Heart right ventricle (tissue), 16 donors: ENCODE data around the gene ORM2. TPM values are rescaled to one million over a fixed set of nuclear protein-coding genes. Genes with fewer than 3 reads are reported as not detected.

Experiments
- ATAC-seq, 8 donors: fragments of 200-7000 bp; cut with Tn5 transposase; one replicate each; pipeline ENCODE4 v1.9.1; 2020; ENCODE audit warnings: mild to moderate bottlenecking in 8 of 8, moderate library complexity in 8 of 8, moderate number of reproducible peaks in 1 of 8
- DNase-seq, 2 donors: peaks; one replicate each; pipeline ENCODE4 v3.0.0-alpha.2; 2020
- H3K27ac ChIP-seq, 10 donors: fragments of 200-600 bp; sonication (generic) in 2 of 10; one replicate each; pipeline versions ENCODE4 v1.5.0 to v1.8.0; 2020 to 2022; ENCODE audit warnings: mild to moderate bottlenecking in 3 of 10
- H3K27me3 ChIP-seq, 7 donors: fragments of 200-600 bp; one replicate each; pipeline ENCODE4 v1.8.0; 2021 to 2022; ENCODE audit warnings: mild to moderate bottlenecking in 2 of 7
- H3K36me3 ChIP-seq, 9 donors: fragments of 200-600 bp; sonication (generic) in 1 of 9; one replicate each; pipeline versions ENCODE4 v1.5.0 to v1.8.0; 2020 to 2022; ENCODE audit warnings: mild to moderate bottlenecking in 2 of 9
- H3K4me1 ChIP-seq, 9 donors: fragments of 200-600 bp; sonication (generic) in 1 of 9; one replicate each; pipeline versions ENCODE4 v1.5.0 to v1.8.0; 2020 to 2022; ENCODE audit warnings: mild to moderate bottlenecking in 4 of 9
- H3K4me3 ChIP-seq, 10 donors: fragments of 200-600 bp; sonication (generic) in 2 of 10; one replicate each; pipeline versions ENCODE4 v1.5.0 to v1.8.0; 2020 to 2022; ENCODE audit warnings: mild to moderate bottlenecking in 7 of 10, moderate library complexity in 2 of 10
- H3K9me3 ChIP-seq, 11 donors: fragments of 200-600 bp in 10 of 11; sonication (generic) in 2 of 11; one replicate each; pipeline versions ENCODE4 v1.5.0 to v1.8.0; 2013 to 2022; ENCODE audit warnings: mild to moderate bottlenecking in 2 of 11, control low read depth in 1 of 11, moderate library complexity in 1 of 11
- WGBS, 2 donors: extraction: QIAGEN DNeasy Blood & Tissue Kit; methylation state at CpG; one replicate each; pipeline ENCODE4 v1.1.7; 2013; ENCODE audit warnings: inconsistent platforms in 1 of 2; 5-methylcytosine and 5-hydroxymethylcytosine counted together
- intact Hi-C, 10 donors: fragments of 100-400 bp; cut with DNase I; formaldehyde crosslinking; loops; one replicate each; pipeline versions ENCODE4 v1.11.1 to v1.14.2; 2022
- polyA plus RNA-seq, 2 donors: library from polyadenylated mRNA; stranded (reverse); fragments of 200-250 nt; gene quantifications; one replicate each; pipeline ENCODE4 v1.2.3, GENCODE V29; 2013
- total RNA-seq, 10 donors: library from RNA; stranded (reverse); fragmentation: NEBNext Ultra II Directional in 3 of 10; extraction: Animal tissue kit (Norgen Biotek cat#: 25700) in 3 of 10; gene quantifications; one replicate each; pipeline versions ENCODE4 v1.2.1 to v1.2.4, GENCODE V29; 2021 to 2023
- TF ChIP-seq, protein P1 (sequence below), 9 donors: fragments of 200-600 bp; sonication (generic) in 2 of 9; IDR thresholded peaks; one replicate each; pipeline versions ENCODE4 v1.5.0 to v1.8.0; 2021 to 2022; ENCODE audit warnings: antibody characterized with exemption in 9 of 9, mild to moderate bottlenecking in 5 of 9, moderate library complexity in 1 of 9
- donor health status: Arrhythmogenic right ventricular cardiomyopathy.
- donor health status: ischemic (EF 13 %, LVEDD 7.1; RV severe dilation, severe dysfunction).
- donor health status: healthy with polysubstance abuse.
- donor health status: DM: no; HTN: yes; CAD: no.
- donor health status: DM: no; HTN: no; CAD: no.
- donor health status: ischemic (EF 25% LVEDD 6.9; RV normal size, moderate dysfunction).
- donor health status: ischemic (EF 25% LVEDD 5.7; RV mildly dilated, moderate dysfunction).
- donor health status: healthy.
- donor health status: DM: yes; HTN: yes; CAD: no.
- donor health status: Ischemic cardiomyopathy.
- donor health status: ischemic (EF 35%, LVEDD 5.7; RV mildly dilated, moderate dysfunction).
- donor health status: nonischemic (EF 11% LVEDD 7.7; RV severe dilation, severe dysfunction).
- donor health status: DM: yes; HTN: yes; CAD: no.
- donor health status: PGD.
- donor health status: ischemic (EF 29% LVEDD 5.4; RV normal size, mild dysfunction).
- donor health status: nonischemic (EF 23%, LVEDD 6.1; RV moderate dilation, normal function).

ORM2 gene
- total and polyA plus RNA-seq, 12 donors = 0.44 TPM; not detected in 11

DNA sequence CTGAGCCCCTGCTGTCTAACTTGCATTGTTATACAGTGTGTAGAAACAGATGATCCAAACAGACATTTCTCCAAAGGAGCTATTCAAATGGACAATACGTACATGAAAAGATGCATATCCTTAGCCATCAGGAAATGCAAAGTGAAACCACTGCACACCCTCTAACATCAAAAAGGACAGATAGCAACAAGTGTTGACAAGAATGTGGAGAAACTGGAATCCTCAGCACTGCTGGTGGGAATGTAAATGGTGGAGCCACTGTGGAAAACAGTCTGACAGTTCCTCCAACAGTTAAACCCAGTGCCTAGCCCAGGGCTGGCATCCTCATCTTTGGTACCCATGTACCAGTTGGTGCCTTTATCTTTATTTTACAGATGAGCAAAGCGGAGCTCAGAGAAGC lies 8.5 kb downstream of the ORM2 start:
- TF ChIP-seq, protein P1, sequence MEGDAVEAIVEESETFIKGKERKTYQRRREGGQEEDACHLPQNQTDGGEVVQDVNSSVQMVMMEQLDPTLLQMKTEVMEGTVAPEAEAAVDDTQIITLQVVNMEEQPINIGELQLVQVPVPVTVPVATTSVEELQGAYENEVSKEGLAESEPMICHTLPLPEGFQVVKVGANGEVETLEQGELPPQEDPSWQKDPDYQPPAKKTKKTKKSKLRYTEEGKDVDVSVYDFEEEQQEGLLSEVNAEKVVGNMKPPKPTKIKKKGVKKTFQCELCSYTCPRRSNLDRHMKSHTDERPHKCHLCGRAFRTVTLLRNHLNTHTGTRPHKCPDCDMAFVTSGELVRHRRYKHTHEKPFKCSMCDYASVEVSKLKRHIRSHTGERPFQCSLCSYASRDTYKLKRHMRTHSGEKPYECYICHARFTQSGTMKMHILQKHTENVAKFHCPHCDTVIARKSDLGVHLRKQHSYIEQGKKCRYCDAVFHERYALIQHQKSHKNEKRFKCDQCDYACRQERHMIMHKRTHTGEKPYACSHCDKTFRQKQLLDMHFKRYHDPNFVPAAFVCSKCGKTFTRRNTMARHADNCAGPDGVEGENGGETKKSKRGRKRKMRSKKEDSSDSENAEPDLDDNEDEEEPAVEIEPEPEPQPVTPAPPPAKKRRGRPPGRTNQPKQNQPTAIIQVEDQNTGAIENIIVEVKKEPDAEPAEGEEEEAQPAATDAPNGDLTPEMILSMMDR (IDR thresholded peaks at IDR 0.05) = no peak
- H3K36me3 ChIP-seq = peaks cover 0 to 87% (median 14%) of the 10 kb centered on the region in 9 donors

DNA sequence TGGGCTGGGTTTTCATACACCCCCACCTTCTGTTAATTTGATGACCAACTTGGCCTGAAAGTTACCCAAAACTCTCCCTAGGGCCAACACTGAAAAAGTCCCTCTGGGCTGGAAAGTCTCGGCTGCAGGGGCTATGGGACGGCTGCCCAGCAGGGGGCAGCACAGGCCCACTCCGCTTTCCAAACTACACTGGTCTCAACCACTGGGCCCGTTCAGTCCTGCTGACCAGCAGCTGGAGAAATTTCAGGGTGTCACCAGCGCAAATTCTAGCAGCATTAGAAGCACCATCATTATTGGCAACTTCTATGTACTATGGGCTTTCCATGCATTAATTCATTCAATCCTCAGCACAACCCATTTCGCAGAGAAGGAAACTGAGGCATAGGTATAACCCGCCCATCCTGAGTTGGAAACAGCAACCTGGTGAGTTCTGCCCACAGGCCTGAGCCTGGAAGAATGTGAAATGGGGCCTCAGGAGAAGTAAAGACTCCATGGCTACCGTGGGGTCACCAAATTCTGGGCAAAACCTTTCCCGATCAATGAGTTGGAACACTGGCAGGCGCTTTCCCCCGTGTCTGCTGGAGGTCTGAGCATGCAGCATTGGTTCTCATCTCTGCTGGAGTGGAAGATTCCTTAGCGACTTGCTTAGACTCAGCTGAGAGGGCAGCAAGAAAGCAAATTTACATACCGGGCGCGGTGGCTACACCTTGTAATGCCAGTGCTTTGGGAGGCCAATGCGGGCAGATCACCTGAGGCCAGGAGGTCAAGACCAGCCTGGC lies 9.7 kb downstream of the ORM2 start:
- no peaks in the 10 kb centered on the region for H3K9me3 ChIP-seq
- WGBS, 2 donors = 82 to 85% methylated on average over 16 of the region's 16 CpGs
- peak in 1 of 2 donors; percentile 48 for DNase-seq
- intact Hi-C loops = loop anchor here in 1 of 10 donors (5.0 kb wide), 1 partner anchor 48 kb away; the partner anchor contains the start of gene AKNA
- H3K27me3 ChIP-seq = no peaks in the 10 kb centered on the region
- peak in 5 of 8 donors; percentile 34 to 80 (median 48) for ATAC-seq
- H3K27ac ChIP-seq = no peak overlapping the region
- peaks cover 0 to 9% (median 0%) of the 10 kb centered on the region in 9 donors for H3K4me1 ChIP-seq
- TF ChIP-seq, protein P1 (IDR thresholded peaks at IDR 0.05) = peak; percentile 42 to 87 (median 71)
- peaks cover 0 to 98% (median 17%) of the 10 kb centered on the region in 9 donors for H3K36me3 ChIP-seq
- no peak overlapping the region for H3K4me3 ChIP-seq

More for the DNA sequence above, 8.5 kb downstream of the ORM2 start:
- H3K4me1 ChIP-seq = peaks cover 0 to 9% (median 0%) of the 10 kb centered on the region in 9 donors
- H3K27me3 ChIP-seq = no peaks in the 10 kb centered on the region
- ATAC-seq = no peak
- 90 to 94% methylated on average over 2 of the region's 2 CpGs for WGBS, 2 donors
- no peak overlapping the region for H3K27ac ChIP-seq
- H3K4me3 ChIP-seq = no peak overlapping the region
- intact Hi-C loops = loop anchor here in 1 of 10 donors (5.0 kb wide), 1 partner anchor 49 kb away; the partner anchor contains the start of gene AKNA
- no peaks in the 10 kb centered on the region for H3K9me3 ChIP-seq
- DNase-seq = no peak

DNA sequence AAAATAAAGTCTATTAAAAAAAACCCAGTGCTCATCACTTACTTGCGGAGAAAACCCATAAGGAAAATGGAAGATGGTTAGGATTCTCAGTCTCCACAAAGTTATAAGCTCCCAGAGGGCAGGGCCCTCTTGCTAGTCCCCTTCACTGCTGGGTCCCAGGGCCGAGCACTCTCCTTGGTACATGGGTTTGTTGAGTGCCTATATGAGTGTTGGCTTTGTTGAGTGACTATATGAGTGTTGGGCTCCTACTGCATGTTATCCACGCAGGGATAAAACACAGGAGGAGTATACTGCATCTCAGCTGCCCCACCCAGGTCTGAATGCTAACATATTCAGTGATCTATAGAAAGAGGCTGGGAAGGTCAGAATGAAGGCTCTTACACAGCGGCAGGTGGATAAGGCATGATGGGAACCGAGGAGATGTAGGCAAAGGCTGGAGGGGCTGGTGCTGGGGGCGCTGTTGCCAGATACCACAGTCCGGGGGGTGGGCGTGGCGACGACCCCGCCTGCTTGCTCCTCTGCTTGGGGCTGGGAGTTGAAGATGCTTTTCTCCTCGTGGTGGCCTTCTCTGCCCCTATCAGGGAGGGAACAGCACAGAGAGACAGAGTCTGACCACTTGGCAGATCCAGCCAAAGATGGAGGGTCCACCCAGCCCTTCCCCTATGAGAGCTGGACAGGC lies 11.6 kb downstream of the ORM2 start:
- Histone ChIP-seq H3K9me3 (no peaks in the 10 kb centered on the region), H3K4me1 (peaks cover 0 to 9% (median 0%) of the 10 kb centered on the region in 9 donors), H3K4me3 (no peak overlapping the region), H3K27me3 (no peaks in the 10 kb centered on the region), H3K36me3 (peaks cover 0 to 100% (median 20%) of the 10 kb centered on the region in 9 donors), H3K27ac (peak overlapping the region in 1 of 10 donors; percentile 20)
- 88 to 95% methylated on average over 12 of the region's 12 CpGs for WGBS, 2 donors
- DNase-seq = no peak
- no peak for ATAC-seq
- TF ChIP-seq, protein P1 (IDR thresholded peaks at IDR 0.05) = no peak
- intact Hi-C loops = loop anchor here in 1 of 10 donors (5.0 kb wide), 2 partner anchors 36 to 311 kb away; no protein-coding TSS in a partner anchor

DNA sequence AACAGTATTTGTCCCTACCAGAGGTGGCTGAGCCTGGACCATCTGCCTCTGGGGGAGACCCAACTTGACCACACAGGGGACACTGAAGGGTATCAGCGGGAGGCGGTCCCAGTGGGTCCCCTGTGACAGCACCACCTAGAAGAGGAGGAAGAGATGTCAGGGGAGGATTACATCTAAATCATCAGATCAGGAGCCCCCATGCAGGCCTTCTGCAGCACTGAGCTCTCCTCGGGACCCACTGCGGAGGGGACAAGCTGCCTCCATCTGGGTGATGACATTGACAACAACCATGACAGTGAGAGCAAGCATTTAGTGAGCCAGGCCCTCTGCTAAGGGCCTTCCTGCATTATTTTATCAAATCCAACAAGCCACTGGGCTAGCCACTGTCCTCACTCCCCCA lies 12.3 kb downstream of the ORM2 start:
- peaks cover 0 to 100% (median 26%) of the 10 kb centered on the region in 9 donors for H3K36me3 ChIP-seq

More for the DNA sequence above, 12.3 kb downstream of the ORM2 start:
- ATAC-seq (no peak), DNase-seq (no peak)
- intact Hi-C loops = loop anchor here in 1 of 10 donors (5.0 kb wide), 2 partner anchors 35 to 310 kb away; no protein-coding TSS in a partner anchor
- TF ChIP-seq, protein P1 (IDR thresholded peaks at IDR 0.05) = no peak
- Histone ChIP-seq H3K4me3 (no peak overlapping the region), H3K27me3 (no peaks in the 10 kb centered on the region), H3K9me3 (no peaks in the 10 kb centered on the region), H3K27ac (no peak overlapping the region), H3K4me1 (peaks cover 0 to 9% (median 0%) of the 10 kb centered on the region in 9 donors)
- WGBS, 2 donors = 86 to 93% methylated on average over 4 of the region's 4 CpGs
